CD1c-positive myeloid dendritic cell (primary cell): ENCODE data around the gene ZPBP2.
A peak's percentile ranks its signal among the peaks of the same experiment; 100 is the strongest.

Source experiments
- DNase-seq: peaks from one replicate; pipeline ENCODE4 v3.0.0-alpha.2; 2016; ENCODE audit errors: extremely low spot score

The ZPBP2 gene

DNA sequence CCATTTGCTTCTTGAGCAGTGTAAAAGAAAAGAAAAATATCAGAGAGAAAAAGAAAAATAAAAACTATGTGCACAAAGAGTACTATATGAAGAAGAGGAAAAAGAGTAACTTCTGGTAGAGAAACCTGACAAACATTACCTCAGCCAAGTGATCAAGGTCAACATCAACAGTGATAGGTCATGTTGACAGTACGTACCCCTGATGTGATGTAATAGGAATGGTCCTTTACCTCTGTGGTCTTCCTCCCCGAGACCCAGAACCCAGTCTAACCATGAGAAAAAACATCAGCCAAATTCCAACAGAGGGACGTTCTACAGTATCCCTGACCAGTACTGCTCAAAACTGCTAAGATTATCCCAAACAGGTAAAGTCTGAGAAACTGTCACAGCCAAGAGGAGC is 46.0 kb downstream of the ZPBP2 start:
- no peak for DNase-seq

DNA sequence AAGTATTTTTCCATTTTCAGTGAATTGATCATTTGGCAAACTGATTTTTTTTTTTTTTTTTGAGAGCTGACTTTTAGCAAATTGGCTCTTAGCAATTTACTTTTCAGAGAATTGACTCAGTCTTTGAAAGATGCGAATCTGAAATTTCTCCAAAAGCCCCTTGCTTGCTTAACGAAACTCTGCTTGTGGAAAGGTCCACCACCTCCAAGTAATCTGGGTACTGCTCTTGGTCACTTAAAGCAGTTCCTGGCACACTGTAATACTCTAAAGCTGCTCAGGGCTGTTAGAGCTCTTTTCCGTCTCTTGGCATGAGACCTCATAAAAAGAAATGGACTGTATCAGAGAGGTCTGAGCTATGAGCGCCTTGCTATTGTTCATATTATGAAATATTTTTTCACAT is 47.6 kb downstream of the ZPBP2 start:
- DNase-seq: no peak

GRCh38 chr17:39916918-39917317 is 48.9 kb downstream of the ZPBP2 start:
- DNase-seq: no peak

DNA sequence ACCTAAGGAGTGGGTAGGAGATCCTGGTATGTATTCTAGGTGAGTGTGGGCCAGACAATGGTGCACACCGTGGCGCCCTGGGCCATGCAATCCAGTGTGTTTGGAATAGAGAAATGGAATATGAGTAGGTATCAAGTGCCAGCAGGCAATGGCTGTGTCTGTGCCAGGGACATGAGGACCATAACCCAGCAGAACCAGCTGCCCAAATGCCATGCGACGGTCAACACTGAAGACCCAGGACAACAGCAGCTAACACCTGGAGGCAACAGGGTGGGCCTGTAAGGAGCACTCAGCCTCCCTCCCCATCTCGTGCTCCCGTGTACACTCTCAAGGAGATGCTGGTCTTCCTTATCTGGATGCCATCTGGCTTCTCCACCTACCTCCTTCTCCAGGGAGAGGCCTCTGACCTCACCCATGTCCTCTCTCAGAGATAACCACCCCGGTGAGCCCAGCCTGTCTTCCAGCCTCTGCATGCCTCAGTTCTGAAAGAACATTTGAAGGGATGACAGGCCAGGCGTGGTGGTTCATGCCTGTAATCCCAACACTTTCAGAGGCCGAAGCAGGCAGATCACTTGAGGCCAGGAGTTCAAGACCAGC is 51.2 kb downstream of the ZPBP2 start:
- no peak for DNase-seq

DNA sequence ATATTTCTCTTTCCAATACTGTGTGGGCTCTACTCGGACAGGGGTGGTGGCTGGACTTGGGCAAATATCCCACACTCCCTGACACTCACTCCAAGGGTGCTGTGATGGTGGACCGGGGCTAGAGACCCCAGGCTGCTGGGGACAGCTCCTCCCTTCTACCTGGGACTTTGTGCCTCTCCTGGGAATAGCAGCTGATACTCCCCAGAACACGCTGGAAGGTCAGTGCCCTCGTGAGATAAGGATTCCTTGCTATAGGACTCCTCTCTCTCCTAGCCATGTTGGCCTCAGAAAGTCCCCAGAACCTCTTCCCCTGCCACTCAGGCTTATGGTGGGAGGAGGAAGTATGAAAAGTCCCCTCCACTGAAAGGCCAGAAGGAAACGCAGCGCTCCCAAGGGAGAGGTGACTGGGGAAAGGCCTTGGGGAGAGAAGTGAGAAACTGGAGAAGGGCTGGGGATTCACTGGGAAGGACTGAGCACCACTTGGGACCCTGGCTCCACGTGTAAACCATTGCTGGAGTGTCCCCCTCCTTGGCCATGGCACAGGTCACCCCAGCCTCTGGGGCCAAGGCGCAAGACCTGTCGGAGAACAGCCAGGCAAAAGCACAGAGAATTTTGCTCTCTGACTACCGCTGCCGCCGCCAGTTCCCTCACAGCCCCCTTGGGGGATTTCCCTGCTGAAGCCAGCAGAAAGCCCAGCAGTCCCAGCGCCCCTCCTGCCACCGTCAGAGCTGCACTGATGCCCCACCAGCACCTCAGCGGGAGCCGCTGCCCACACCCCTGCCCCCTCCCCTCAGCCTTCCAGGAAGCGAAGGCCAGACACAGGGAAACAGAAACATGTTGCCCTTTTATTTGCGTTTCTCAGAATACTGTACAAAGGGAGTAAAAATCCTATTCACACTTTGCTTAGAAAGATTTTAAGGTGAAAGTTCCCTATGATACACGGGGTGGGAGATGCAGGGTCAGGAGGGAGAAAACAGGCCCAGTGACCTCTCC is 52.5 kb downstream of the ZPBP2 start:
- no peak for DNase-seq

GRCh38 chr17:39921323-39921722 is 53.3 kb downstream of the ZPBP2 start:
- peak; percentile 8 for DNase-seq

DNA sequence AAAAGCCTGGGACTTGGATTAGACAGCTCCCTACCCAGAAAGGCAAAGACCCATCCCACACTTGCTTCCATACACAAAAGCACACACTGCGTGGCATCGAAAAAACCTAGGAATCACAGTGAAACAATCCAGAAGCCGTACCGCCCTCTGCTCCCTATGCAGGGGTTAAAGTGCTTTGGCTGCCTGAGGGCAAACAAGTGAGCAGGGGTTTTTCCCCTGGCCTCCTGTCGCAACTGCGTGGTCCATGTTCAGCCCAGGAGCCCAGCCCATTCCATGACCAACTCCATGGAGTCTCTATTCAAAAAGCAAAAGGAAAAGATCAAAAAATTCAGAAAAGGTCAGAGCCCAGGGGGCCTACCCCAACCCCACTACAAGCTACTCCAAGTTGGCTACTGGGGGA is 54.0 kb downstream of the ZPBP2 start:
- DNase-seq: no peak

GRCh38 chr17:39923230-39923629 is 55.2 kb downstream of the ZPBP2 start:
- no peak for DNase-seq

DNA sequence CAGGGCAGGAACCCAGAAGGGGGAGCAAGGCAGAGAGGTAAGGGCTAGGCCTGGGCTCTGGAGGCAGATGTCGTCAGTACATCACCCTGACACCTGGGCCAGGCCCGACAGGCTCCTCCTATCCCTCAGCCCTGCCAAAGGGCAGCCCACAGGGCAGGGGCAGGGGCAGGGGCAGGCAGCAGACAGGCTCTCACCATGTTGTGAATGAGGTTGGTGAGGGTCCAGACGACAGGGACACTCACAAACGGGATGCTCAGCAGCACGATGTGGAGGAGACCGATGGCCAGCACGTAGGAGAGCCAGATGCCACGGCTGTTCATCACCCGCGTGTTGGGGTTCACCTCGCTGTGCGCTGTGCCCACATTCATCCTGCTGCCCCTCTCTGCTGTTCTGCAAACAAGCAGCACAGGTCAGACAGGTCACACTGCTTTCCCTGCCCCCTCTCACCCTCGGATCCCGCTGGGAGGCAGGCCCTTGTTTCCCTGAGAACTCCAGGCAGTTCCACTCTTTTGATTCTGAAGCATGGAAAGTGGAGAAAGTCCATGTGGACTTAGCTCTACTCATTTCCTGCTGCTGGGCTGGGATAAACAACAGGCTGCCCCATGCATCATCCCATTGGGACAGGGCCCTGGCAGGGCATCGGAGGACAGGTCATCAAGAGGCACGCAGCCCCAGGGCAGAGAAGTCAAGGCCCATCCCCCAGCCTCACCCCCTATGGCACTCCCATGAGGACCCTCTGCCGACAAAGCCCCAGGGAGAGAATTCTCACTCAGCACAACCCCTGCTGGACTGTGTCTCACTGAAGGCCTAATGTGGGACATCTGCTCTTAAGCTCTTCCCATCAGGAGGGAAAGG is 56.1 kb downstream of the ZPBP2 start:
- DNase-seq: no peak

- DNase-seq: no peak
Observed at GRCh38 chr17:39924691-39925055, 56.7 kb downstream of the ZPBP2 start.

GRCh38 chr17:39925282-39926134 is 57.5 kb downstream of the ZPBP2 start:
- DNase-seq: no peak

- peak; percentile 9 for DNase-seq
Observed at GRCh38 chr17:39926135-39926587, 58.2 kb downstream of the ZPBP2 start.

GRCh38 chr17:39926588-39927100 is 58.6 kb downstream of the ZPBP2 start:
- peak; percentile 27 for DNase-seq
